Measurements from ENCODE around the gene GAN.

Gene GAN

GRCh38 chr16:81431554-81432353, 117.0 kb downstream of the GAN start:
- no peak for DNase-seq (ENCODE audit: low read depth in 2 of 2)

DNA sequence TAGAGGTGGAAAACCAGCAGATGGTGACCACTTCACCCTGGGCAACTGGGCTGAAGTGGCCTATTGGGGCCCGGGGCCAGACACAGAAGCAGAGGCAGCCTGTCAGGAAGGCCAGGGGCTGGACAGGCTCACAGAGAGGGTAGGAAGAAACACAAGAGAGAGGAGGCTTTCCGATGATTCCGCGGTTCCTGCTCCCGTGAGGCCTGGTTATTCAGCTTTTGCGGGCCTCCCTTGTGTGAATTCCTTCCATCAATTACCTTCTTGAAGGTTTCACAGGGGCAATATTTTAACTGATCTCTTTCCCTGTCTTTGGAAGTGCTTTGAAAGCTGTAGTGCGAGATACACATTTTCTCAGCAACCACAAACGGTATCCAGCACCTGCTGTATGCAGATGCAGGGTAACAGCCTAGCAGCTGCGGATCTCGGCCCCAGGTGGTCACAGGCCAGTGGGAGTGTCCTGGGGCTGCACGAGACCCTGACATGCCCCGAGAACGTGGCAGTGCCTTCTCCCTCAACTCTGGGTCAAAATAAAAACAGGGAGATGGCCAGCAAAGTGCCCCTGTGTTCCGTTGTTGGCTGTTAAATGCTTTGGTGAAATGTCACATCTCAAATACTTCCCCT, 118.3 kb downstream of the GAN start:
- no peak for DNase-seq (ENCODE audit: low read depth in 2 of 2)

DNA sequence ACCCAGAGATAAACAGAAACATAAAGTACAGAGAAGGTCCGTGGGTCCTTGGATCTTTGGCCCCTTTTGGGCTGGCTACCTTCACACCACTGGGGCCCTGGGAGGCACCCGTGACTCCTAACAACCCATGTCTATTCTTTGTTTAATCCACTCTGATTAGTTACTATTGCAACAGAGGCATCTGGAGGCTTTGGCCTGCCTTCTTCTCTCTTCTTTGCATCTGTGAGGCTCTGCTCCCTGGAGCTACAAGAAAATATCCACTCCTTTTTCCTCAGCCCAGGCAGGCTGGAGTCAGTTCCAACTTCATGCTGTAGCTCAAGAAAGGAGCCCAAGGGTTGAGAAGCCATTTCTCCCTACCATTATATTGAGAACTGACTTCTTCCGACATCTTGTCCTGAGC, 120.3 kb downstream of the GAN start:
- DNase-seq (ENCODE audit: low read depth in 2 of 2), result no peak

DNA sequence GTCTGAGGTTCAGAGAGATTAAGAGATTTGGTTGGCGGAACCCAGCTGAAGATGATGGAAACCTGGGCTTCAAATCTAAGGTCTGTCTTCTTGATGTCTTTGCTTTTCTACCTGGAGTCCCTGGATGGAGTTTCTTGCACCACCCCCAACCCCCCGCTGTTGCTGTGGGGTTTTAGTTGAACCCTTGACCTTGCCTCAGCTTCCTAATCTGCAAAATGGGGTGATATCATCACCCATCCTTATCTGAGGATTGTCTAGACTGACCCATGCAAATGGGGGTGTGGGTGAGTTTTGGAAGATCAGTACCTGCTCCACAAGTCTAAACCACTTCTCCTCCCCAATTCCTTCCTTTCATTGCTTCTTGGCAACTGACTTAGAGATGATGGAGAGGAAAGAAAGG, 120.8 kb downstream of the GAN start:
- DNase-seq (ENCODE audit: low read depth in 2 of 2), result no peak

DNA sequence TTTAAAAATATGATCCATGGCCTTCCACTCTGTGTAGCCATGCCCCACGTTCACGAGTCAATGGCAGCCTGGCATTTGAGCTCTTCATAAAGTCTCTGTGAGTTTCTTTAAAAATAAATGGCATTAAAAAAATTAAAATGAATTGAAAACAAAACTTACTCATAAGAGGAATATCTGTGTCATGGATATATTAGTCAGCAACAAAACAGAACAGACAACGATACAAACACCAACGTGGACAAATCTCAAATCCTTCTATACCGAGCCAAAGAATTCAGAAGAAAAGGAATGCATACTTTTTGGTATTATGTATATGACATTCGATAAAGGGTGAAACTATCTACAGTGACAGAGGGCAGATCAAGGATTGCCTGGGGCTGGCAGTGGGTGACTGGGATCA, 121.6 kb downstream of the GAN start:
- DNase-seq (ENCODE audit: low read depth in 2 of 2), result no peak

- no peak for DNase-seq (ENCODE audit: low read depth in 2 of 2)
These were observed 123.1 kb downstream of the GAN start for GRCh38 chr16:81437865-81438264.

Data from stimulated activated CD8-positive, alpha-beta memory T cell treated with anti-CD3 and anti-CD28 coated beads, Interleukin-2, amount 100 ng/mL, for 48 hours (primary cell).